ENCODE measurements around the gene CRYGN.

CRYGN gene

DNA sequence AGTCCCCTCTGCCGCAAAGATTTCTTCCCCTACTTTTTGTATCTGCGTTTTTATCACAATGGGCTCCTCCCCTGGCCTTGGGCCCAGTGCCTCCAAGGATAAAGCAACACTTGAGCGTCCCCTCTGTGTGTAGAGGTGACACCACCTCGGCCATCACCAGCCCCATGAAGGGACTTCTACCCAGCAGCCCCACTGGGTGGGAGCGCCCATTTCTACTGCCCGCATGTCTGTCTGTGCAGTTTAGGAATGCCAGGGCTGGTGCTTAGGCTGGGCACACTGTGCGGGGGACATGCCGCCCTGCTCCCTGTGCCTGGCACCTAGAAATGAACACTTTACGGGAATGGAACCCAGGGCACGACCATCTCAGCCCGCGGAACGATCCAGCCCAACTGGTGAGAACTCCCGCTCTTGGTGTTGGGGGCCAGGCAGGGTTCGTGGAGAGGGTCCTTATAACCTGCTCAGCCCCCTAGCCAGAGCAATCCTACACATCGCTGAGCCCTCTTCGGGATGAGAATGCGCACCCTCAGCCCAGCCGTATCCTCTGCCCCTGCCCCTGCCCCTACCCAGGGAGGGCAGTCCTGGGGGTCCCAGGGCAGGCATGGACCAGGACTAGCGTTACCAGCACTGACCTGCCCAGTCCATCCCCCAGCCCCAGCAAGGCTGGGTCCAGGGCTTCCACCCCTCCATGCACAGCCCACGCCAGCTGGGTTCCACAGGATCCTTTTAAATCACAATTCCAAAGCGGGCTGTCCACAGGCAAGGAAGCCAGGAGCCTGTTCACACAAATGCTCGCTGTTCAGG is 12.8 kb downstream of the CRYGN start:
- DNase-seq (ENCODE audit: low spot score), result no peak

DNA sequence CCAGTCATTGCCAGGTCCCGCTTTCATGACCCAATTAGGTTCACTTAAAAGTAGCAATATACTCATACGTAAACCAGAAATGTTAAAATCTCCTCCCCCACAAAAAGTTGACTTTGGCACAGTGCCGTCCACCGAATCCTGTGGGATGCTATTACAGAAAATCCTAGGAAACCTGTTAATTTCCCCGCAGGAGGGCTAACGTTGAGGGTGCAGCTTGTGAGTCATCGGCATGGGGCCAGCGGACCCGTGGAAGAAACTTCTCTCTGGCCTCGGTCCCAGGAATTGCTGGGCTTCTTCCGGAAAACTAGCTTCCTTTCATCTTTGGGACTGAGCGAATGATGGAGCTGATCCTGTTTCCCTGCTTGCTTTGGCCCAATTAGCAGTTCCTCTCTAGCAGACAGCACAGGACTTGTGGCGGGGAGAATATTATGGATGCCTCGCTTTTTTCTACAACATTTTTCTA is 13.5 kb downstream of the CRYGN start:
- DNase-seq (ENCODE audit: low spot score), result no peak

DNA sequence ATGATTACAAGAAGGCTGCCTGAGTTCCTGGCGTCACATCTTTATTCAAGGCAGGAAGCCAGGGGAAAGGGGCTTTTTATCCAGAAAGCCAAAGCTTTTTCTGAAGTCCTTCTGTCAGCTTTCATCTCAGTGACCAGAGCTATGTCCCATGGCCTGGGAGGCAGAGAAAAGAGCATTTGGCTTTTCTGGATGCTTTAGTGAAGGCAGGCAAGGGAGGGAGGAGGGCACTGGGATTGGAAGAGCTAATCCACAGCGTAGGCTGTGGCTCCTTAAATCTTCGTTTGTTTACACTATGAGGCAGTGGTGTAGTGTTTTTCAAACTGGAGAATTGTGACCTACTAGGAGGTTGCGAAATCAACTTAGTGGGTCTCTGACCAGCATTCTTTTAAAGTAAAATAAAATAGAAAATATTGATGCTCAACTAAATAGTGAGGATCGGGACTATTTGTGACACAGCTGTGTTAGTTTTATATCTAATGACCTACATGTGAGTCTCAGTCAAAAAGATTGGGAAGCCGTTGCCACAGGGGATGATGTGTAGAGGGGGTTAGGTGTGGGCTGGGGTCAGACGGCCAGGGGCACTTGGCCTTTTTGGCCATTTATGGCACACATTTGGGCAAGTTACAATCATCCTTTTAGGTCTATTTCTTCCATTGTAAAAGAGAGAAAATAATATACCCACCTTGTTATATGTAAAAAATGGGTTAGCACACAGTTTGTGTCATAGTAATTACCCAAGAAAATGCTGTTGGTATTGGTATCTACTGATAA is 14.1 kb downstream of the CRYGN start:
- DNase-seq (ENCODE audit: low spot score), result no peak

DNA sequence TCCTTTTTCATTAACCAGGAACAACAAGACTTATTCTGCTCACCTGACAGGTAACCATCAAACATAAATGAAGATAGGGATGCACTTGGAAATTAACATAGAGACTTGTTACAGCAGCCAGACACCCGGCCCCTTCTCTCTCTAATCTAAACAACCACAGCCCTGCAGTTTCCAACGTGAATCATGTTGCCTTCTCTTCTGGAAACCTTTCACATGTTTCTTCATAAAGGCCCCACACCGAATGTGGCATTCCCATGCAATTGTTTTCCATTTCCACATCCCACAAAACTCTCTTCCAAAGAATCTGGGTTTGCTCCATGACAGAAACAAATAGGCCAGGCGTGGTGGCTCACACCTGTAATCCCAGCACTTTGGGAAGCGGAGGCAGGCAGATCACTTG is 15.1 kb downstream of the CRYGN start:
- DNase-seq (ENCODE audit: low spot score), result no peak

DNA sequence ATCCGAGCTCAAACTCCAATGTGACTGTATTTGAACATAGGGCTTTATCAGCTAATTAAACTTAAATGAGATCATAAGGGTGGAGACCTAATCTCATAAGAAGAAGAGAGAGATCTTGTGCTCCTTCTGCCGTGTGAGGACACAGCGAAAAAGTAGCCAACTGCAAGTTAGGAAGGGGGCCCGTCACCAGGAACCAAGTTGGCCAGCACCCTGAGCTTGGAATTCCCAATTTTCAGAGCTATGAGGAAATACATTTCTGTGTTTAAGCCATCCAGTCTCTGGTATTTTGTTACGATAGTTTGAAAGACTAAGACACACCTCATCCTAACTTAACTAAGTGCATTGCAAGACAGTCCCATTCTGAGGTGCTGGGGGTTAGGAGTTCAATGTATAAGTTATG is 16.0 kb downstream of the CRYGN start:
- DNase-seq (ENCODE audit: low spot score), result no peak

DNA sequence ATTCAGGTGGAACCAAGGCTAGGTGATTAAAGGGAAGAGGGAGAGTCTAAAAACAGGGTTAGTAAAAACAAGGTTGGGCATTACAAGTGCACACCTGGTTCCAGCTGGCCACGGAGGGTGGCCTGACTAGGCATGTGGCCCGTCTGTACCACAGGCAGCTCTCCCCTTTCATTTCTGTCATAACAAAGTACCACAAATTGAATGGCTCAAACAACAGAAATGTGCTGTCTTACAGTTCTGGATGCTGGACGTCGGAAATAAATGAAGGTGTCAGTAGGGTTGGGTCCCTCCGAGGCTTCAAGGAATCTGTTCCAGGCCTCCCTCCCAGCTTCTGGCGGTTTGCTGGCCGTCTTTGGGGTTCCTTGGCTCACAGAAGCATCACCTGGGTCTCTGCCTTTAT is 16.7 kb downstream of the CRYGN start:
- DNase-seq (ENCODE audit: low spot score), result no peak

DNA sequence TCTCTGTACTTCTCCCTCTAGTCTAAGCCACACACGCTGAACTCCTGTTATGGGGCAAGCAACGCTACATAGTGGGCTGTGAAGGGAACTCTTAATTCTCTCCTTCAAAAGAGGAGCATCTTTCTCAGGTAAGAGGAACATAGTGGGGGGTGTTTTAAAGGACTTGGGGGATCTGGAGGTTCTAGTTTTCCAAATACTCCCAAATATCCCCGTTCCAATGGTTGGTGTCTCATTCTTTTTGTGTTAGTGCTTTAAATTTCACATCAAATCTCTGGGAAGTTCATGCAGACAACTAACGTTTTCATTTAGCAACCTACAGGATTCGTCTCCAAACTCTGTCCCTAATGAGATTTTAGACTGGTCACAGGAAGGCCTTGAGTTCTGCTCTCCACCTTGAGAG is 17.7 kb downstream of the CRYGN start:
- DNase-seq (ENCODE audit: low spot score), result no peak

DNA sequence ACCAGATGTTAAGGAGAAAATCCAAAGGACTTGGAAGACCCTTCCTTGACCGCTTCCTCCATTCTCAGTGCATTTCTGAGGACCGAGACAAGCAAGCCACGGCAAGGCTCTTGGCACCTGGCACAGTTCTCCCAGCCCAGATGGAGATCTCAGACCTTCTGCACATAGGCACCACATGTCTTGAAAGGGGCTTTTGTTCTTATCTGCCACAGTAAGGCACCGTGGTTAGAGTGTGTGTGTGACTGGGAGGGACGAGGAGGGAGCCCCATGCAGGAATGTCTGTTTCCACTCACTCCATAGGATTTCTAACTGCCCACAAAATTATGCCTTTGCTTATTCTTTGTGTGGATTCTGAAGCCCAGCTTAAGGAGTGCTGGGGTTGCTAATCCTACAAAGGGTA is 19.8 kb downstream of the CRYGN start:
- no peak for DNase-seq (ENCODE audit: low spot score)

DNA sequence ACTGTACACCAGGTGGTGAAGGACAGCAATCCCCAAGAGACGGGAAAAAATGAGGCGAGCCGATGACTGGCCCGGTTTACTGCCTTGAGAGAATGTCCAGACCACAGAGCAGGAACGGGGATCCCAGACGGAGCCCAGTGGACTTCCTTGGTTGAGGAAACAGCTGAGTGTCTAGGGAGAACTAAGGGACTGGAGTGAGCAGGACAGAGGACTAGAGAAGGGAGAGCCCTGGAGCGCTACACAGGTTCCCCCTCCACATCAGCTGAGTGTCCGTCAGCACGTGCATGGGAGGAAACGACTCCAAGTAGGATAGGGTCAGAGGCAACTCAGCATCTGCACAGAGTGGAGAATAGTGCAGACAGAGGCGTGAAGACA is 23.0 kb downstream of the CRYGN start:
- no peak for DNase-seq (ENCODE audit: low spot score)

DNA sequence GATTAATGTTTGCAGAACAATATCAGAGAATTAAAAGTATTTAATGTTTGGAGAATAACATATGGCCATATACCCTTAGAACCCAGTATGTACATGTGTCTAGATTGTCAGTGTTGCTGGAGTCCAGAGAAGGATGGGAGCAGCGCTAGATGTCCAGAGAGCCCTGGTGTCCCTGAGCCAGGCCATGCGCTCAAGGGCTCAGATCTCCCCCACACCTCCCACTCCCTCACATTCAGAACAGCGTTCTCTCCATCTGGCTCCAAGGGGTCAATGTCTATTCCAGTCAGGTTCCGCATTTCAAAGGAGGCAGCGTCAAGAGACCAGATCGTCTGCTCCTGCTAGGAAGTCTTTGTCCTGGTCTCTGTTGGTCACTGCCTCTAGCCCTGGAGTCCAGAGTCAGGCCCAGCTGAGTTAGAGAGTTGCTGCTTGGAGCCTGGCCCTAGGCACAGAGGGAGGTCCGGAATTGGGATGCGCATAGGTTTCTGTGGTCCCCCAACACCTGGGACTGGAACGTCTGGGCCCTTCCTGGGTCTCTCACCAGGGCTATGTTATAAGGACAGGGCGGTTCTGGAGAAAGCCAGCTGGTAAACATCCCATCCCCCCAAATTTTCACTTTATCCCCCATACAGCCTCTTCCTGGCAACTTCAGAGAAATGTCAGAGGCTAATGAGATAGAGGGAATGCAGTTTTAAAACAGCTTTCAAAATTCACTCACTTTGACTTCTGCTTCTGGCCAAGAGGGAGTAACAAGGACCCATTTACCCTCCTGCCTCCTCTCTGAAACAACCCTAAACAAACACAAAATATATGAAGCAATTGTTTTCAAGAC is 23.6 kb downstream of the CRYGN start:
- DNase-seq (ENCODE audit: low spot score), result no peak

DNA sequence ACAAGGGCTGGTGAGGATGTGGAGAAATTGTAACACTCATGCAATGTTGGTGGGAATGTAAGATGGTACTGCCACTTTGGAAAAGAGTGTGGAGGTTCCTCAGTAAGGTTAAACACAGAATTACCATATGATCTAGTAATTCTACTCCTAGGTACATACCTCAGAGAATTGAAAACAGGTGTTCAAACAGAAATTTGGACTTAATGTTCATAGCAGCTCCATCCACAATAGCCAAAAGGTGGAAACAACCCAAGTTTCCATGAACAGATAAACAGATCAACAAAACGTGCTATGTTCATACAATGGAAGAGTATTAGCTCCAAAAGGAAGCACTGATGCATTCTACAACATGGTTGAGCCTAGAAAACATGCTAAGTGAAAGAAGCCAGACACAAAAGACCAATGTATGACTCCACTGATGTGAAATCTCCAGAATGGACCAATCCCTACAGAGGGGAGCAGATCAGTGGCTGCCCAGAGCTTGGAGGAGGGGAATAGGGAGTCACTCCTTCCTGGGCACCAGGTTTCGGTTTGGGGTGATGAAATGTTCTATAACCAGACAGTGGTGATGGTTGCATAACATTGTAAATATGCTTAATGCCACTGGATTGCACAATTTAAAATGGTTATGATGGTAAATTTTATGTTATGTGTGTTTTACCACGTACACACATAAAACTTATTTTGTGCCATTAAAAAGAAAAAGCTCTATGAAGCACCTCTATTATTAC is 24.4 kb downstream of the CRYGN start:
- DNase-seq (ENCODE audit: low spot score), result no peak

DNA sequence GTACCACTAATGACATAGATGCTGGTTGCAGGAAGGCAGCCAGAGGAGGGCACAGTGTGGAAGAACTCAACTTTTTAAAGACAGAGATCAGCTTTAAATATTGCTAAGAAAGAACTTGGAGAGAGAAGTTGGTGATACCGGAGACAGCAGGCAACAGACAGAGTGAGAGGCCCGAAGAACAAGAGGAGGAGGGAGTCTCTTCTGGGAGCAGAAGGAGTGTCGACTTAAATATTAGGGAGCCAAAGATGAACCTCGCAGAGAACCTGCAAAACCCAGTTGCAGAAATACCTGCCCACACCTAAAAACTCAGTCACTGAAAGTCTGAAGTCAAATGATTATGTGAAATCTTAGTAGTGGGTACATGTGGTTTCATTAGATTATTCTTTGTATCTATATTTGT is 26.7 kb downstream of the CRYGN start:
- no peak for DNase-seq (ENCODE audit: low spot score)

DNA sequence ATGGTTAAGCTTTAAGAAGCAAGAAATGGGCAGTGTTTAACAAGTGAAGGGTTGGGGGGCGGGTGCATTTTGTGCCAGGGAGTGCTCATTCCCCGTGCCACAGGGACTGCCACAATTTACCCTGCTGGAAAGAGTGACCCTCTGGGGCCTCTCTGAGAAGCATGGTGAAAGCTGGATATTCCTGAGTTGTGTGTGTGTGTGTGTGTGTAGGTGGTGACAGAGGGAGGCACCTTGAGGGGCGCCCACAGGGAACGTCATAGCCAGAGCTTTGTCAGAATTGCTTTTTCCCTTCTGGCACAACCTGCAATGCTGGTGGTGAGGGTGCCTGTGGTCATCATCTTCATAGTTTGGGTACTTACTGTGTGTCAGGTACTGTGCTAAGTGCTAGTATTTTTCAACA is 27.6 kb downstream of the CRYGN start:
- DNase-seq (ENCODE audit: low spot score), result no peak

DNA sequence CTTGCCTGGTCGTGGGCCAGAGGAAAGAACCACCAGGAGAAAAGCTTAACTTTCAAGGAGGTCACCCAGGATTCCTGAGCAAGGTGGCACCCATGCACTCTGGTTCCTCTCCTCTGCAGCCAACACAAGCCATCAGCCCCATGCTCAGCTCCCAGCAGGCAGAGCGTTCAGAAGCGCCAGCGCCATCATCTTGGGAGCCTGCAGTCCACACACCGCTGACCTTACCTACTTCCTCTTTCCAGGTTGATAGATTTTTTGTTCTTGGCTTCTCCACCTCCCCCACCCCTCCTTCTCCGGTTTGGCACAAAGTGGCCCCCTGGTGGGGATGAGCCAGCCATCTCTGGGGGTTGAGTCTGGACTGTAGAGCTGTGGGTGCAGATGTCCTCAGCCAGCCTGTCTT is 28.4 kb downstream of the CRYGN start:
- no peak for DNase-seq (ENCODE audit: low spot score)

DNA sequence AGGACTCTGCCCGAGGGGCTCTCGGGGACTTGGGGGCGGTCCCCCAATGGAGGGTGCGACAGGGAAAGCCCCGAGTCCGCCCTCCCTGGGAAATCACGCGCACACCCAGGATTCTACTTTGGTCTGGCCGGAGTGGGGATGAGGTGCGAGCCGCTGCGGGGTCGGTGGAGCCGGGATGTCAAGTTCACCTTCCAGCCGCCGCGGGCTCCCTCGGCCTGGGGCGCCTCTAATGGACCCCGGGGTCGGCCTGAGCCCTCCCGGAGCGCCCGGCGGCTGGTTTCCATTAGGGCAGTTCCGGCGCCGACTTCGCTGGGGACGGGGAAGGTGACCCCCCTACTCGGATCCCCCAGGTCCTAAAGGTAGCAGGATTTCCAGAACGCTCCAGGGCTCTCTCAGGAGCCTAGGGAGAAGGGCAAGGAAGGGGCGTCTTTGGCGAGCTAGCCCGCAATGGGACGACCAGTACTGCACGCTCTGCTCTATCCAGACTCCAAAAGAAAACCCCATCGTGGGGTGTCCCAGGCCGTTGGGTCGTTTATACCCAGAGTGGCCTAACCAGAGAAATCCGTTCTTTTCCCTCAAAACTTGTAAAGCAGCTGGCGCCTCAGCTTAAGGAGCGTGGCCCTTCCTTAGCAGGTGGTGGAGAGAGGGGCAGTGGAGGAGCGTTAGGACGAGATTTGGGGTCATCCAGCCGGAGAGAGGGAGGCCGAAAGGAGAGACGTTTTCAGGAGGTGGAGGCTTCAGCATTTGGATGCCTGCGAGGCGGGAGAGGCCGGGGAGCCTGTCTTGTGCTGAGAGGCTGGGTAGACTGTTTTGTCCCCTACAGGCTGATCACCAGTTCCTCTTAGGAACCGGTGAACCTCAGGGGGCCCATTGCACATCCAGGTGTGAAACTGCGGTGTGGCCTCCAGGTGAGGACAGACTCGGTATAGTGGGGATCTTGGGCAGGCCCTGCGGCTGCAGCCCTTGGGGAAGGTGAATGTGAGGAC is 29.2 kb downstream of the CRYGN start:
- DNase-seq (ENCODE audit: low spot score), result no peak

DNA sequence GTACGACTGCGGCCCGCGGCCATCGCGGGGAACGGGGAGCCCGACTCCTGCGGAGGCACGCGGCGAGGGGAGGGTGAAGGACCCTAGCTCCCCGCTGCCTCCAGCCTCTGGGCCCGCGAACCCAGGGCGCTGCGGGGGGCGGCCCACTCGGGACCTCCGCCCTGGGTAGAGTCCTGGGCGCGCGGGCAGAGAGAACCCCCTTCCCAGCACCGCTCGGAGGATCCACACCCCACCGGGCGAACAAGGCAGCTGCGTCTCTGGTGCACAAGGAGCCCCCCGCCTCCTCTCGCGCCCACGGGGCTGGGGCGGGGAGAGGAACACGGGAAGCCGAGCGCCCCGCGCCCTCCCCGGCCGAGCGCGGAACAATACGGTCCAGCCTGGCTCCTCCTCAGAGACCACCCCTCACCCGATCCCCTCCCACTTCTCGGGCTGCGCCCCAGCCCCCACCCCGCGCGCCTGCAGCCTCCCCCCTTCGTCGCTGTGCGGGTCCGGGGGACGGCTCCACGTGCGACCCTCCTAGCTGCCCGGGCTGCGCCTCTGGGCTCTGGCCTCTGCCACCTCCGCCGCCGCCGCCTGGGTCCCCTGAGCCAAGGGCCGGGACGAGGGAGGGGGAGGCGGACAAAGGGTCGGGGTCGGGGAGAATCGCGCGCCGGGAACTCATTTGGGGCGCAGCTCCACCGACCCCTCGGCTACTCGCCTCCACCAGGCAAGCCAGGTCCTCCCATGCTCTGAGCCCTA is 30.1 kb downstream of the CRYGN start, which contains the start of gene WDR86:
WDR86 (minus strand) TSS at position 372 of the 738 bp plus-strand sequence. CDS start 449 bp downstream, outside the sequence.
- DNase-seq (ENCODE audit: low spot score), result no peak

DNA sequence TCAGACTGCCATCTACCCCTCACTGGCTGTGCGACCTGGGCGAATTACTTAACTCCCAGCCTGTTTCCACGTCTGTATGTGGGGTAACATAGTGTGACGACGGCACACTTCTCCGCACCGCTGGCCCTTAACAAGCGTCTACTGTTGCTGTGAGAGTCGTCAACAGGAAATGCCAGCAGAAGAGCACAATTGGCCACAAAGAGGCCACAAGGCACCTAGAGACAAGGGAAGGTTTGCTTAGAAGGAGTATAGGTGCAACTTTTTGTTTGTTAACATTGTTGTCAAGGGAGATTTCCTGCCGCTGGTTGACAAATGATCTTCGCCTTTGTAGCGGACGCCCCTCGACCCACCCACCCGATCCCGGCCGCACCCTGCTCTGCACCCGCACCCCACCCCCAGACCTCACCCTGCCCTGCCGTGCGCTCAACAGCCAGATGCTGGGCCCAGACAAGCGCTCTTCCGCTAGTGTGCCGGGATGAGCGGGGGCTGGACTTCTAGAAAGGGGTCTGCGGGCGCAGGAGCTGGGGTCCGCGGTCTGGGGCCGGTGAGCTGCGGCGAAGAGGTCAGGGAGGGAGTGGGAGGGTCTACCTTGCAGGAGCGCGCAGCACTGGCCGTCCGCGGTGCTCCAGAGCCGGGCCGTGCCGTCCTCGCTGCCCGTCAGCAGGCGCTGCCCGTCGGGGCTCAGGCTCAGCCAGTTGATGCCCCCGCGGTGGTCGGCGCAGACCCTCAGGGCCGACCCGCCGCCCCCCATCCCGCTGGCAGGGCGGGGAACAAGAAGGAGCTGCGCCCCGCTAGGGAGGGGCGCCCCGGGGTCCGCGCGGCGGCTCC is 30.9 kb downstream of the CRYGN start:
- DNase-seq (ENCODE audit: low spot score), result no peak

DNA sequence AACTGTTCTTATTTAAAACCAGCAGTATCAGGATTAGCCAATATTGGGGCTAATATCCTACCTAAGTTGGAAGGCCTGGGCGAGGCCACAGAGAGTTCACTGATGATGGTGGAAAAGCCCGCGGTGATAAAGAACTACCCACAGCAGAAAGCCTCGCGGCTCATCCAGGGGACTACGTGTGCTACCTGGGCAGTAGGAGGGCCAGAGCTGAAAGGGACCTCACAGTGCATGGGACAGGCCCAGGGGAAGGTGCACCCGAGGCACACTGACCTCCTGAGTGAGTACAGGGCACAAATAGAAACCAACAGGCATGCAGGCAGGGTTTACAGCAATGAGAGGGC is 31.5 kb downstream of the CRYGN start:
- no peak for DNase-seq (ENCODE audit: low spot score)
